ACHN (cell line): ENCODE data around the gene PSPH.
A peak's percentile ranks its signal among the peaks of the same experiment; 100 is the strongest.
"Not testable (repeated sequence)": the region's sequence is repeated elsewhere in the genome, so short reads cannot be mapped to it uniquely, and the experiment has no call there.

Experiments
- DNase-seq: peaks from one replicate; pipeline ENCODE4 v3.0.0-alpha.2; 2015
- in situ Hi-C: cut with HindIII; loops from 2 replicates; pipeline ENCODE4 v1.10.0; 2017; ENCODE audit warnings: low sequenced_read_pairs, low pct_ligation_motif_present, low pct_unique_long_range_greater_than_20kb

The PSPH gene

DNA sequence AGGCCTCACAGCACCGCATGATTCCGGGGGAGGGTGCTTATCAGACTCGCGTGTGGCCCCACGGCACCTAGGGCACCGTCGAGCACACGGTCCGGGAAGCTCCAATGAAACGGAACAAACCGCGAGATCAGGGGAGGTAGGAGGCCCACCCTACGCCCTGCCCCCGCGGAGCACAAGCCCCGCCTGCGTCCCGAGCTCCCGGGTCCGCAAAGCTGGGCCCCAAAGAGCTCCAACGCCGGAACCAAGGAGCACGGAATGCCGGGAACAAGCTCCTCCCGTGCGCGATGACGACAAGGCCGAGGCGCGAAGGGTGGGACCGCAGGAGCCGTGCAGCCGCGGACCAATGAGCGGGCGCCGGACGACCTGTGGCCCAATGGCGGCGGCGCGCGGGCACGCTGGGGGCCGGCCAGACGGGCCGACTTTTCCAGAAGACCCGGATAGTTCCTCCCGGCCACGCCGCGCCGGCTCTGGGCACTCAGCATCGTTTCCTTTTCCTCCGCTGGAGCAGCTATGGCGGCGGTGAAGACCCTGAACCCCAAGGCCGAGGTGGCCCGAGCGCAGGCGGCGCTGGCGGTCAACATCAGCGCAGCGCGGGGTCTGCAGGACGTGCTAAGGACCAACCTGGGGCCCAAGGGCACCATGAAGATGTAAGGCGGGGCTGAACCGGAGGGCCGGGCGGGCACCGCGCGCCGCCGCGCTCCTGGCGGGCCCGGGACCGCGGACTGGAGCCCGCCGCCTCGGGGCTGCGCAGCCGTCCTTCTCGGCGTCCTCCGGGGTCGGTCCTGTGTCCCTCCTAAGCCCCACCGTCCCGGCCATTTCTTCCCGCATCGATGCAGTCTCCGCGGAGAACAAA lies at the start of gene PSPH, which contains the start of gene CCT6A:
Gene PSPH (minus strand): TSS at position 106 of the 853 bp plus-strand sequence. CDS start 30,232 bp downstream, outside the sequence.
Gene CCT6A (plus strand): TSS at position 427 of the 853 bp plus-strand sequence. CDS start 84 bp downstream, at position 511.
- peak; percentile 100 for DNase-seq
- in situ Hi-C loops, result no loop called here

- in situ Hi-C loops, result no loop called here
- no peak for DNase-seq
Observed at GRCh38 chr7:56099653-56100052, 48.4 kb upstream of the PSPH start.

DNA sequence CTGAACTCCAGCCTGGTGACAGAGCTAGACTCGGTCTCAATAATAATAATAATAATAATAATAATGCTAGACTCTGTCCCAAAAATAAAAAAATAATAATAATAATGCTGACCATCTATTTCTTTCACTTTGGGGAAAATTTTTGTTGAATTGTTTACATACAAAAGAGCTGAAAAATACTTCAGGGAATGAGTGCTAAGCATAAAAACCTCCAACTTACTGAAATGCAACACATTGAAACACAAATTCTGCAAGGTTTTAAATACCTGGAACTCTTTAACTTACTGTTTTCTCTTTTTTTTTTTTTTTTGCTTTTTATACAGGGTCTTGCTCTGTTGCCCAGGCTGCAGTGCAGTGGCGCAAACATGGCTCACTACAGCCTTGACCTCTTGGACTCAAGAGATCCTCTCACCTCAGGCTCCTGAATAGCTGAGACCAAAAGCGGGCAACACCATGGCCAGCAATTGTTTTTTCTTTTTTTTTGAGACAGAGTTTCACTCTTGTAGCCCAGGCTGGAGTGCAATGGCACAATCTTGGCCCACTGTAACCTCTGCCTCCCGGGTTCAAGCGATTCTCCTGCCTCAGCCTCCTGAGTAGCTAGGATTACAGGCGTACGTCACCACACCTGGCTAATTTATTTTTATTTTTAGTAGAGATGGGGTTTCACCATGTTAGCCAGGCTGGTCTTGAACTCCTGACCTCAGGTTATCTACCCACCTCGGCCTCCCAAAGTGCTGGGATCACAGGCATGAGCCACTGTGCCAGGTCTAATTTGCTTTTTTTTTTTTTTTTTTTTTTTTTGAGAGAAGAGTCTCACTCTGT lies 47.2 kb upstream of the PSPH start:
- DNase-seq, in situ Hi-C loops: not testable (repeated sequence)

DNA sequence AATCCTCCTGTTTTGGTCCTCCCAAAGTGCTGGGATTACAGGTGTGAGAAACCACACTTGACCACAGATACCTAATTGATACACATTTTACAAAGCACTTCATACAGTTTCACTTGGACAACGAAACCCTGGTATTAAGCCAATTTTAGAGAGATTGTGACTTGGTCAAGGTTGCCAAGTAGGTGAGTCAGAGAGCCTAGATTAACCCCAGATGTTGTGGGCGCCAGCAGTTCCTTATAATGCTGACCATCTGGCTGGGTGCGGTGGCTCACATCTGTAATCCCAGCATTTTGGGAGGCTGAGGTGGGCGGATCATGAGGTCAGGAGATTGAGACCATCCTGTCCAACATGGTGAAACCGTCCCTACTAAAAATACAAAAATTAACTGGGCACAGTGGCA lies 46.5 kb upstream of the PSPH start:
- in situ Hi-C loops, result no loop called here
- no peak for DNase-seq

DNA sequence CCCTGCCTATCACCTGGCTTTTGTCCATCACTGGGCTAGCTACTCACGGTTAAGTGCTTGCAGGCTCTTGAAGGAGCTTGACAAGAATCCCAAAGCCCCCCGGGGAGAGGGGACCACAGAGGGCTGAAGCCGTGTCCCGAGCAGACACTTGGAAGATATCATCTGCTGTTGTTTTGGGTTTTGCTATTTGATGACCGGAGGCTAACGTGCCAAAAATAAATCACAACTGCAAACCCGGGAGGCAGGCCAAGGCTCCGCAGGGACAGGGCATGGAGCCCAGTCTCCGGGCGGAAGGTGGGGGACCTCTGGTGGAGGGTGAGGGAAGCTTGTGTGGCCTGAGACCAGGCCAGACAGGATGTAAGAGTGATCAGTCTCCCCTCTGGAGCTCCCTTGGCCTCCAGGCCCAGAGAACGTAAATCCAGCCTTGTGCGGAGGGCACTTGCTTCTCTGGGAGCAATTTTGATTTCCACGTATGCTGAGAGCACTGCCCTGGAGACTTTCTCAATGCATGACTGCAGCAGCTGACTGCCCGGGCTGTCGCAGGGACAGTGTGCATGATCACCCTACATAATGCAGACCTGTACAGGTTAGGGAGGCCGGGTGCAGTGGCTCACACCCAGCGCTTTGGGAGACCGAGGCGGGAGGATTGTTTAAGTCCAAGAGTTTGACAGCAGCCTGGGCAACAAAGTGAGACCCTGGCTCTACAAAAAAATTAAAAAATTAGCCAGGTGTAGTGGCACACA lies 41.7 kb upstream of the PSPH start, which contains the start of gene PHKG1:
Gene PHKG1 (minus strand): TSS at position 164 of the 743 bp plus-strand sequence. CDS start 4,011 bp downstream, outside the sequence.
- DNase-seq, result peak; percentile 75
- in situ Hi-C loops, result no loop called here

DNA sequence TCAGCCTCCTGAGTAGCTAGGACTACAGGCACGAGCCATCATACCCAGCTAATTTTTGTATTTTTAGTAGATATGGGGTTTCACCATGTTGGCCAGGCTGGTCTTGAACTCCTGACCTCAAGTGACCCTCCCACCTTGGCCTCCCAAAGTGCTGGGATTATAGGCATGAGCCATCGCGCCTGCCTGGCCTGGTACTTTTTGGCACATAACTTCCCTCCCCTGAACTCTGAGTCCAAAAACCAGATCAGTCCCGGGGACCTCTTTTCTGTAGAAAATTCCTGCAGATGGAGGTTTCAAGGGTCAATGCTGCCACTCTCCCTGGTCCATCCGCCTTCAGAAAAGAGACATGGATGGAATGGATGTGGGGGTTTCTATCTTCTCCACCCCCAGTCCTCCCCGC lies 41.1 kb upstream of the PSPH start:
- DNase-seq, in situ Hi-C loops: not testable (repeated sequence)

DNA sequence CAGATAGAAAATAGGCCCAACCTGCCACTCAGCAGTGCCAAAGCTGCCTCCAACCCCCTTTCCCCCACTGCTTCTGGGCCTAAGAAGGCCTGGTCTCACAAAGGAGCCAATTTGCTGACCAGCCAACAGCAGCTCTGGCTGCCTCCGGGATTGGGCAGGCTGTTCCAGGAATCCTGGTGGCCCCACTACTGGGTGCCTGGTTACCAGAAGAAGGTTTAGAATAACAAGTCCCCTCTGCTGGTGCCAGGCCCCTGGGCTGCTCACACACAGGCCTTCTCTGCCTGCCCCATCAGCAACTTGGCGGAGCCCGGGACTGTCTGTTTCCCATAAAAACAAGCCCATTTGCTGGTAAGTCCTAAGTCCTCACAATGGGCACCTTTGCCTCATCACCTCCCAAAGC lies 40.3 kb upstream of the PSPH start:
- in situ Hi-C loops, result no loop called here
- no peak for DNase-seq

DNA sequence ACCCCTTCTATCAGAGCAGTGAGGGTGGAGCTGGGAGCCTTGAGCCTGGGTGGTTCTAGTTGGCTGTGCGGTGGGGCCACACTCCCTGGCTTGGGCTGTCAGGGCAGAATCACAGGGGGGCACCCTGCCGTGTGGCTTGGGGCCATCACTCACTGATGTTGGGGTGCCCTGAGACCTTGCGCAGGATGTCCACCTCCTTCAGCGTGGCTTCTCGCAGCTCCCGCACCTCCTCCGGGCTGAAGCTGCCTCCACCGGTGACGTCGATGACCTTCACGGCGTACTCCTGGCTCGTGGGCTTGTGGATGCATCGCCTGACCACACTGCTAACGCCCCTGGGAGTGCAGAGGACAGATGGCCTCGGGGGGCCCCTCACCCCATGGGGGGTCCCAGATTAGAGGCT lies 36.2 kb upstream of the PSPH start:
- DNase-seq, result no peak
- in situ Hi-C loops, result no loop called here

GRCh38 chr7:56086761-56087160 lies 35.5 kb upstream of the PSPH start:
- DNase-seq, result no peak
- in situ Hi-C loops, result no loop called here

GRCh38 chr7:56083150-56083785 lies 32.0 kb upstream of the PSPH start:
- in situ Hi-C loops, result no loop called here

GRCh38 chr7:56081626-56082340 lies 30.5 kb upstream of the PSPH start:
- in situ Hi-C loops, result no loop called here
- no peak for DNase-seq

More at GRCh38 chr7:56083150-56083785, 32.0 kb upstream of the PSPH start:
- DNase-seq, result no peak

DNA sequence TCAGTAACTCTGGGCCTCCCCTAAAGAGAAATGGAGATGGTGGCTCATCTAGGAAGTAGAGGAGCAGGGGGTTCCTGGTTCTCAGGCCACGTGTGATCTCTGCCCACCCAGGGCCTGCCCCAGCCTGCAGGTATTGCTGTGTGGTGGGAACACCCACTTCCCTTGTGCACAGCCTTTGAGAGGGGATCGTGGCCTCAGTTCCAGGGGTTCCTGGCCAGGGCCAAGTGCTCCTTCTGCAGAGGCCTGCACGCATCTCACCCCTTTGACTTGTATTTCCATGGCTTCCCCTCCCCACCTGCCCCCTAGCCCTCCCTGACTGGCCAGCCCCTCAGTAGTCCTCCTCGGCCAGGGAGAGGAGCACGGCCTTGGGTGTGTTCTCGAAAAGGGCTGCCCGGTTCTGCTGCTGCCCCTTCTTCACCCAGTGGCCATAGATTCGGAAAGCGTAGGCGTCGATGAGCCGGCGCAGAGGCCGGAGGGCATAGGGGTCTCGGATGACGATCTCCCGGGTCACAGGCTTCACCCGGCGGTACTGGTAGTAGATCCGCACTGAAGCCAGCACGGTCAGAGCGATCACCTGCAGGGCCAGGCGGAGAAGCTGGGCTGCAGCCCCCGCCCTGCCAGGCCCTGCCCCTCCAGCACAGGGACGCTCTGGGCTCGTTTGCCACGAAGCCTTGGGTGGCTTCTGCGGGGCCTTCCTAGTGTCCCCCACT lies 29.6 kb upstream of the PSPH start:
- in situ Hi-C loops, DNase-seq: not testable (repeated sequence)

DNA sequence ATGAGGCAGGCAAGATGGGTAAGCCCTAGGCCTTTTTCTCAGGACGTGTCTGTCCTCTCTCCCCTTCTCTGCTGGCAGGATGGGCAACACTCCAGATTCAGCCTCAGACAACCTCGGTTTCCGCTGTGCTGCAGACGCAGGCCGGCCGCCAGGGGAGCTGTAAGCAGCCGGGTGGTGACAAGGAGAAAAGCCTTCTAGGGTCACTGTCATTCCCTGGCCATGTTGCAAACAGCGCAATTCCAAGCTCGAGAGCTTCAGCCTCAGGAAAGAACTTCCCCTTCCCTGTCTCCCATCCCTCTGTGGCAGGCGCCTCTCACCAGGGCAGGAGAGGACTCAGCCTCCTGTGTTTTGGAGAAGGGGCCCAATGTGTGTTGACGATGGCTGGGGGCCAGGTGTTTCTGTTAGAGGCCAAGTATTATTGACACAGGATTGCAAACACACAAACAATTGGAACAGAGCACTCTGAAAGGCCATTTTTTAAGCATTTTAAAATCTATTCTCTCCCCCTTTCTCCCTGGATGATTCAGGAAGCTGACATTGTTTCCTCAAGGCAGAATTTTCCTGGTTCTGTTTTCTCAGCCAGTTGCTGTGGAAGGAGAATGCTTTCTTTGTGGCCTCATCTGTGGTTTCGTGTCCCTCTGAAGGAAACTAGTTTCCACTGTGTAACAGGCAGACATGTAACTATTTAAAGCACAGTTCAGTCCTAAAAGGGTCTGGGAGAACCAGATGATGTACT lies 28.4 kb upstream of the PSPH start:
- no peak for DNase-seq
- in situ Hi-C loops, result no loop called here

- in situ Hi-C loops, result no loop called here
- no peak for DNase-seq
Observed at GRCh38 chr7:56078196-56078595, 27.0 kb upstream of the PSPH start.

DNA sequence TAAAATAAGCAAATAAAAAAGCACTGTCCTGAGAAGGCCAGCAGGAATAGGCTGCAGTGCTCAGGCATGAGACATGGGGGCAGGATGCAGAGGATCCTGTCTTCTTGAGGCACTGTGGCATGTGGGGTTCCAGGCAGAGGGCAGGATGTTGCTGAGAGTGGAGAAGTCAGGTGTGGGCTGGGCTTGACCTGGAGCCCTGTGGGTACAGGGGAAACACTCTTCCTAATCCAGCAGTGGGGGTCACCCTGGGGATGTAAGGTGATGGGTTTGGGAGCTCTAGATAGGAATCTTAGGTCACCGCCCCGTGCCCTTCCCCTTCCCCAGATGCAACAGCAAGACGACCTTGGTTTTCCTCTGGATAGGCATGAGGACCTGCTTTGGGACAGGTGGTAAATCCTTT lies 26.4 kb upstream of the PSPH start:
- DNase-seq, result no peak
- in situ Hi-C loops, result no loop called here

DNA sequence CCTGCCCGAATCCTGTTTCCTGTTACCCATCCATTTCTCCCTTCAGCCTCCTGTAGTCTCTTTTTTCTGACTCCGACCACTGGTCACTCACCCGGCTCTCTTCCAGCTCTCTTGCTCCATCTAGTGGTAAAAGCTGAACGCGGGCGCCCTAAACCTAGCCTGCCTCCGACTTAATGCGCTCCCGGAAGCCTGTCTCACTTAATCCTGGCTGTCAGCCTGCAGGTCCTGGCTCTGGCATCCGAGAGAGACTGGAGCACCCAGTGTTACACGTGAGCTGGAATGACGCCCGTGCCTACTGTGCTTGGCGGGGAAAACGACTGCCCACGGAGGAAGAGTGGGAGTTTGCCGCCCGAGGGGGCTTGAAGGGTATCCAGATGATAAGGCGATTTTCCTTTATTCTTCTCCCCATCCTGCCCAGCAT lies 23.1 kb upstream of the PSPH start:
- in situ Hi-C loops, result no loop called here
- peak; percentile 92 for DNase-seq
